Measurements from ENCODE around the gene MRPL36.

DNA sequence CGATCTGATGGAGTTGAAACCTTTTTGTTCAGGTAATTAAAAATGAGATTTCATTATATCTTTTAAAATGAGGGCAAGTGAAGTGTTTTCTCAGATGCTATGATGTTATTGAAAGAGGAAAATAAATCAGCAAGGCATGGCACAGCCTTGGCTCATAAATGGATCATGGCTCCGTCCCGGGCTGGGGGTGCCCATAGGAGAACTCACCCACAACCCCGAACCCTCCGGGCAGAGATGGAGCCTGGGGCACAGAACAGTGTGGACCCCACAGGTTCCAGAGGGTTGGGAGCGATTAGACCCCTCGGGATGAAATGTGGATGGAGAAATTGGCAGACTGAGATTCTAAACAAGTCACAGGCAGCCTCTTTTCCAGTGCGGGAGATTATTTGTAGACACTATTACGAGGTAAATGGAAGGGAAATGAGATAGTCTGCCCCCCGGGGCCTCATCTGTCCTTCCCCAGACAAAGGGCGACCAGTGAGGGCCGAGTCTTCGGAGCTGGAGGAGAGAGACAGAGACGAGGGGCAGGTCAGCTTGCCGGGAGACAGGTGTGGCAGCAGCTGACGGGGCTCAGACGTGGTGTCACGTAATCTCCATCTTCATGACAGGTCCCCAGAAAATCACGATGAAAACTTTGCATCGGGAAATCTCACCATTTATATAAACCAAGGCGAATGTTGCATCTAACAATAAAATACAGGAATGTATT is 35.2 kb upstream of the MRPL36 start:
- no peak for TF ChIP-seq EZH2 (IDR thresholded peaks at IDR 0.05; ENCODE audit: low read depth, unreplicated experiment)
- no peak for TF ChIP-seq JUNB (IDR thresholded peaks at IDR 0.05; ENCODE audit: unreplicated experiment)
- no peak for TF ChIP-seq CTCF (conservative IDR thresholded peaks at IDR 0.05; ENCODE audit: low read depth in 2 of 2)
- TF ChIP-seq REST (IDR thresholded peaks at IDR 0.05; ENCODE audit: unreplicated experiment) = no peak
- no peak for TF ChIP-seq POLR2AphosphoS5 (IDR thresholded peaks at IDR 0.05; ENCODE audit: low read depth)
- no peak for TF ChIP-seq CREB1 (CRISPR knock-in tag; IDR thresholded peaks at IDR 0.05; ENCODE audit: low read depth)
- no peak for TF ChIP-seq ETS1 (IDR thresholded peaks at IDR 0.05)
- TF ChIP-seq EZH2phosphoT487 (IDR thresholded peaks at IDR 0.05; ENCODE audit: unreplicated experiment) = no peak
- TF ChIP-seq ZNF114 (CRISPR knock-in tag; IDR thresholded peaks at IDR 0.05) = no peak
- TF ChIP-seq NANOG (IDR thresholded peaks at IDR 0.05; ENCODE audit: borderline replicate concordance) = no peak
- TF ChIP-seq ZNF462 (CRISPR knock-in tag; IDR thresholded peaks at IDR 0.05) = no peak
- no peak for TF ChIP-seq STAT1 (IDR thresholded peaks at IDR 0.05; ENCODE audit: unreplicated experiment)
- TF ChIP-seq ZNF331 (CRISPR knock-in tag; IDR thresholded peaks at IDR 0.05; ENCODE audit: low read depth) = no peak

Measured in GM23338 (cell line).